ENCODE data around the gene WDR64. TPM values are rescaled to one million over a fixed set of nuclear protein-coding genes. Genes with fewer than 3 reads are reported as not detected.

The WDR64 gene
- total RNA-seq, 1 experiment from 2014 or later: not detected

DNA sequence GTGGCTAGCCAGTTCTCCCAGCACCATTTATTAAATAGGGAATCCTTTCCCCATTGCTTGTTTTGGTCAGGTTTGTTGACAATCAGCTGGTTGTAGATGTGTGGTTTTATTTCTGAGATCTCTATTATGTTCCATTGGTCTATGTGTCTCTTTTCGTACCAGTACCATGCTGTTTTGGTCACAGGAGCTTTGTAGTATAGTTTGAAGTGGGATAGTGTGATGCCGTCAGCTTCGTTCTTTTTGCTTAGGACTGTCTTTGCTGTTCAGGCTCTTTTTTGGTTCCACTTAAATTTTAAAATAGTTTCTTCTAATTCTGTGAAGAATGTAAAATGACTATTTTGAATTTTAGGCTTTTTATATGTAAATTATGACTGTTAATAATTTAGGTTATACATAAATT lies 68.9 kb downstream of the WDR64 start:
- BruUV-seq (replicated peaks): no TSS peak
- no peaks in the 10 kb centered on the region for H3F3A ChIP-seq (ENCODE audit: insufficient read depth, low read depth)
- CTCF ChIA-PET: no interaction called here
- intact Hi-C loops (cut with micrococcal nuclease; ENCODE audit: unreplicated experiment): no loop called here
- TF ChIP-seq, protein P1, sequence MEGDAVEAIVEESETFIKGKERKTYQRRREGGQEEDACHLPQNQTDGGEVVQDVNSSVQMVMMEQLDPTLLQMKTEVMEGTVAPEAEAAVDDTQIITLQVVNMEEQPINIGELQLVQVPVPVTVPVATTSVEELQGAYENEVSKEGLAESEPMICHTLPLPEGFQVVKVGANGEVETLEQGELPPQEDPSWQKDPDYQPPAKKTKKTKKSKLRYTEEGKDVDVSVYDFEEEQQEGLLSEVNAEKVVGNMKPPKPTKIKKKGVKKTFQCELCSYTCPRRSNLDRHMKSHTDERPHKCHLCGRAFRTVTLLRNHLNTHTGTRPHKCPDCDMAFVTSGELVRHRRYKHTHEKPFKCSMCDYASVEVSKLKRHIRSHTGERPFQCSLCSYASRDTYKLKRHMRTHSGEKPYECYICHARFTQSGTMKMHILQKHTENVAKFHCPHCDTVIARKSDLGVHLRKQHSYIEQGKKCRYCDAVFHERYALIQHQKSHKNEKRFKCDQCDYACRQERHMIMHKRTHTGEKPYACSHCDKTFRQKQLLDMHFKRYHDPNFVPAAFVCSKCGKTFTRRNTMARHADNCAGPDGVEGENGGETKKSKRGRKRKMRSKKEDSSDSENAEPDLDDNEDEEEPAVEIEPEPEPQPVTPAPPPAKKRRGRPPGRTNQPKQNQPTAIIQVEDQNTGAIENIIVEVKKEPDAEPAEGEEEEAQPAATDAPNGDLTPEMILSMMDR (conservative IDR thresholded peaks at IDR 0.05): no peak
- no peak for TF ChIP-seq EZH2 (IDR thresholded peaks at IDR 0.05; ENCODE audit: low read depth)
- H3K79me2 ChIP-seq (ENCODE audit: low read depth): no peaks in the 10 kb centered on the region
- no peaks in the 10 kb centered on the region for H3K36me3 ChIP-seq (ENCODE audit: low read depth)
- no peaks in the 10 kb centered on the region for H3K27me3 ChIP-seq (ENCODE audit: insufficient read depth, low read depth)
- H3K4me3 ChIP-seq: no peak overlapping the region
- no peak for DNase-seq
- H3K9me3 ChIP-seq (ENCODE audit: insufficient read depth, low read depth): 0 out of 2 replicates have a peak, but pooled peaks cover 3% of the 10 kb centered on the region
- H3K27ac ChIP-seq: no peak overlapping the region
- POLR2A ChIA-PET (ENCODE audit: unreplicated experiment): no interaction called here
- H4K20me1 ChIP-seq (ENCODE audit: insufficient read depth): no peaks in the 10 kb centered on the region
- H3K4me1 ChIP-seq (replicated peaks; ENCODE audit: insufficient read depth): no peaks in the 10 kb centered on the region
- no peaks in the 10 kb centered on the region for H3K9me2 ChIP-seq (ENCODE audit: insufficient read depth)
- H2AFZ ChIP-seq: no peak overlapping the region
- no peak overlapping the region for H3K4me2 ChIP-seq

DNA sequence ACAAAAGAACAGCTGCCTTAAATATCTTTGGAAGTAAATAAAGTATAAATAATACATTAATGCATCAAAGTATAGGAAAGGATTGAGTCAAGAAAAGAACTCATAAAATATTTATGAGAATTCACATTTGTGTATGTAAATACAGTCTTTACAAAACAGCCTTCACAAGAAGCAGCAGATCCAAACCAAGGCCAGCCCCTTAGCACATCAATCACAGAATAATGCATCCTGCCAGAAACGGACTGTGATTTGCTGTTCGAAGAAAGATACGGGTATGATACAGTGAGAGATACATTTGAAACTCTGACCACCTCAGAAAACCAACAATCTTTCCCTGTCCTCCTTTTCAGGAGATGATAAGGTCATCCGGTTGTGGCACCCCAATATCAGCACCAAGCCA lies 70.9 kb downstream of the WDR64 start:
- intact Hi-C loops (cut with micrococcal nuclease; ENCODE audit: unreplicated experiment): no loop called here
- no peak for DNase-seq
- Histone ChIP-seq H3K27me3 (ENCODE audit: insufficient read depth, low read depth) (no peaks in the 10 kb centered on the region), H3K4me1 (replicated peaks; ENCODE audit: insufficient read depth) (no peaks in the 10 kb centered on the region), H3K9me2 (ENCODE audit: insufficient read depth) (no peaks in the 10 kb centered on the region), H3K27ac (no peak overlapping the region), H2AFZ (no peak overlapping the region), H3F3A (ENCODE audit: insufficient read depth, low read depth) (no peaks in the 10 kb centered on the region), H3K36me3 (ENCODE audit: low read depth) (no peaks in the 10 kb centered on the region), H3K4me3 (no peak overlapping the region), H3K9me3 (ENCODE audit: insufficient read depth, low read depth) (0 out of 2 replicates have a peak, but pooled peaks cover 3% of the 10 kb centered on the region), H4K20me1 (ENCODE audit: insufficient read depth) (no peaks in the 10 kb centered on the region), H3K4me2 (no peak overlapping the region), H3K79me2 (ENCODE audit: low read depth) (no peaks in the 10 kb centered on the region)
- no TSS peak for BruUV-seq (replicated peaks)
- ChIA-PET CTCF (no interaction called here), POLR2A (ENCODE audit: unreplicated experiment) (no interaction called here)
- TF ChIP-seq EZH2 (IDR thresholded peaks at IDR 0.05; ENCODE audit: low read depth): no peak
- TF ChIP-seq, protein P1 (conservative IDR thresholded peaks at IDR 0.05): no peak

DNA sequence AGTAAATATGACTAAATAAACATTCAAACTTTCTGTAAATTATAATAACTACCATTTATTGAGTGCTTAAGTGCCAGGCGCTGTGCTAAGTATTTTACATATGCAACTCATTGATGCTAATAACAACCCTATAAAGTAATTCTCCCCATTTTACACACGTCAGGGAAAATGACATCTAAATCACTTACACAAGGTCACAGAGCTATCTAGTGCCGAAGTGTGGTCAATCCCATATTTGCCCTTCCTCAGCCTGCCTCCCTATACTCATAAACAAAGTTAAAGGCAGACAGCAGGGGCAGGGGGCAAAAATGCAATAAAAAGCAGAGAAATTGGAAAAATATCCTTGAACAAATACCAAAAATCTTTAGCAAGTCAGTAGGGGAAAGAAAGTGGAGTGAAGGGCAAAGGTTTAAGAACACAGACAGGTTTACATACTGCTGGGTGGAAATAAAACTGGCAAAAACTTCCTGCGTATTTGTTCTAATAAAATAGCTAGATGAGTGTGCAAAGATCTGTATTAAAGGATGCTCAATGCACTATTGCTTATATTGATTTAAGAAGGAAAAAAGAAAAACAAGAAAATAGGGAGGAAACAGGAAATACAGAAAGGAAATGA lies 72.8 kb downstream of the WDR64 start:
- TF ChIP-seq, protein P1 (conservative IDR thresholded peaks at IDR 0.05): no peak
- no peak for TF ChIP-seq EZH2 (IDR thresholded peaks at IDR 0.05; ENCODE audit: low read depth)
- Histone ChIP-seq H3K27me3 (ENCODE audit: insufficient read depth, low read depth) (no peaks in the 10 kb centered on the region), H3K4me1 (replicated peaks; ENCODE audit: insufficient read depth) (no peaks in the 10 kb centered on the region), H3K9me3 (ENCODE audit: insufficient read depth, low read depth) (0 out of 2 replicates have a peak, but pooled peaks cover 3% of the 10 kb centered on the region), H2AFZ (no peak overlapping the region), H4K20me1 (ENCODE audit: insufficient read depth) (no peaks in the 10 kb centered on the region), H3K4me3 (no peak overlapping the region), H3F3A (ENCODE audit: insufficient read depth, low read depth) (no peaks in the 10 kb centered on the region), H3K27ac (no peak overlapping the region), H3K79me2 (ENCODE audit: low read depth) (no peaks in the 10 kb centered on the region), H3K9me2 (ENCODE audit: insufficient read depth) (no peaks in the 10 kb centered on the region), H3K36me3 (ENCODE audit: low read depth) (no peaks in the 10 kb centered on the region), H3K4me2 (no peak overlapping the region)
- intact Hi-C loops (cut with micrococcal nuclease; ENCODE audit: unreplicated experiment): no loop called here
- CTCF ChIA-PET: no interaction called here
- DNase-seq: no peak
- BruUV-seq (replicated peaks): no TSS peak
- POLR2A ChIA-PET (ENCODE audit: unreplicated experiment): no interaction called here
